Measurements from ENCODE around the gene RABL6. TPM values are rescaled to one million over a fixed set of nuclear protein-coding genes. Genes with fewer than 3 reads are reported as not detected.

Gene RABL6
- total and polyA plus RNA-seq, 2 experiments from 2014 or later = 101 to 153 TPM

GRCh38 chr9:136856541-136857141 lies 48.9 kb downstream of the RABL6 start:
- no peak for DNase-seq (ENCODE audit: low read depth in 1 of 2, low spot score in 1 of 2)
- Histone ChIP-seq H3K27ac (no peak overlapping the region), H3K36me3 (peaks cover 1% of the 10 kb centered on the region), H3K27me3 (no peaks in the 10 kb centered on the region), H3K9me3 (ENCODE audit: low read depth) (no peaks in the 10 kb centered on the region), H3K4me3 (no peak overlapping the region), H3K4me1 (ENCODE audit: low read depth) (no peaks in the 10 kb centered on the region)
- no peak for TF ChIP-seq CTCF (IDR thresholded peaks at IDR 0.05; ENCODE audit: low read depth, low read length)

- Histone ChIP-seq H3K9me3 (ENCODE audit: low read depth) (no peaks in the 10 kb centered on the region), H3K27me3 (no peaks in the 10 kb centered on the region), H3K36me3 (peaks cover 5% of the 10 kb centered on the region), H3K27ac (no peak overlapping the region), H3K4me1 (ENCODE audit: low read depth) (no peaks in the 10 kb centered on the region), H3K4me3 (no peak overlapping the region)
- DNase-seq (ENCODE audit: low read depth in 1 of 2, low spot score in 1 of 2) = no peak
- no peak for TF ChIP-seq CTCF (IDR thresholded peaks at IDR 0.05; ENCODE audit: low read depth, low read length)
These were observed 49.4 kb downstream of the RABL6 start for GRCh38 chr9:136857166-136857565.

- TF ChIP-seq CTCF (IDR thresholded peaks at IDR 0.05; ENCODE audit: low read depth, low read length) = no peak
- Histone ChIP-seq H3K27me3 (no peaks in the 10 kb centered on the region), H3K4me1 (ENCODE audit: low read depth) (no peaks in the 10 kb centered on the region), H3K9me3 (ENCODE audit: low read depth) (no peaks in the 10 kb centered on the region), H3K27ac (no peak overlapping the region), H3K4me3 (no peak overlapping the region), H3K36me3 (peaks cover 7% of the 10 kb centered on the region)
- no peak for DNase-seq (ENCODE audit: low read depth in 1 of 2, low spot score in 1 of 2)
These were observed 50.0 kb downstream of the RABL6 start for GRCh38 chr9:136857581-136858412.

- Histone ChIP-seq H3K4me1 (ENCODE audit: low read depth) (no peaks in the 10 kb centered on the region), H3K9me3 (ENCODE audit: low read depth) (no peaks in the 10 kb centered on the region), H3K36me3 (peaks cover 14% of the 10 kb centered on the region)
These were observed 50.7 kb downstream of the RABL6 start for GRCh38 chr9:136858452-136858843.

More at GRCh38 chr9:136858452-136858843, 50.7 kb downstream of the RABL6 start:
- no peak for TF ChIP-seq CTCF (IDR thresholded peaks at IDR 0.05; ENCODE audit: low read depth, low read length)
- no peak overlapping the region for H3K4me3 ChIP-seq
- no peak for DNase-seq (ENCODE audit: low read depth in 1 of 2, low spot score in 1 of 2)
- no peaks in the 10 kb centered on the region for H3K27me3 ChIP-seq
- no peak overlapping the region for H3K27ac ChIP-seq
